ENCODE results near the gene CDH7.
A peak's percentile ranks its signal among the peaks of the same experiment; 100 is the strongest.

CDH7 gene

GRCh38 chr18:65721619-65722018, 29.2 kb upstream of the CDH7 start:
- DNase-seq = no peak
- Histone ChIP-seq H3K4me3 (ENCODE audit: insufficient read depth in 1 of 2, low read depth in 1 of 2, low read length in 2 of 2) (no peak overlapping the region), H2BK12ac (ENCODE audit: low read length in 2 of 2) (no peak overlapping the region), H4K8ac (ENCODE audit: low read length) (no peak overlapping the region), H3K9me3 (ENCODE audit: control insufficient read depth, low read length) (peaks cover 11% of the 10 kb centered on the region), H3K36me3 (ENCODE audit: control insufficient read depth in 1 of 2, insufficient read depth in 2 of 2, low read depth in 1 of 2, low read length in 2 of 2) (no peaks in the 10 kb centered on the region), H3K23ac (ENCODE audit: low read length in 2 of 2) (no peak overlapping the region), H2AFZ (ENCODE audit: low read depth, low read length) (no peak overlapping the region), H3K18ac (ENCODE audit: low read depth in 1 of 2, low read length in 2 of 2) (no peak overlapping the region), H3K27ac (ENCODE audit: low read length, poor library complexity, severe bottlenecking) (no peak overlapping the region), H2BK5ac (ENCODE audit: low read depth, low read length, poor library complexity, severe bottlenecking) (no peak overlapping the region), H3K9ac (ENCODE audit: low read length) (no peak overlapping the region), H3K27me3 (ENCODE audit: control insufficient read depth in 1 of 2, insufficient read depth in 1 of 2, low read length in 2 of 2) (no peaks in the 10 kb centered on the region), H3K4me1 (ENCODE audit: control insufficient read depth, insufficient read depth, low read depth, low read length) (no peaks in the 10 kb centered on the region), H3K14ac (ENCODE audit: low read length in 2 of 2) (no peak overlapping the region), H3K4ac (ENCODE audit: low read depth in 1 of 2, low read length in 2 of 2) (no peak overlapping the region), H2BK15ac (ENCODE audit: low read depth, poor library complexity, severe bottlenecking) (no peak overlapping the region), H3K79me1 (replicated peaks; ENCODE audit: low read length, poor library complexity, severe bottlenecking) (no peaks in the 10 kb centered on the region), H3K4me2 (ENCODE audit: low read length, poor library complexity, severe bottlenecking) (no peak overlapping the region), H2AK5ac (ENCODE audit: low read length, severe bottlenecking) (no peak overlapping the region), H4K91ac (ENCODE audit: low read length) (no peak overlapping the region), H2BK120ac (ENCODE audit: low read depth, low read length) (no peak overlapping the region)
- WGBS = no CpG with 5 or more reads among the region's 3 CpGs

GRCh38 chr18:65725251-65726050, 25.4 kb upstream of the CDH7 start:
- no peak overlapping the region for H4K8ac ChIP-seq (ENCODE audit: low read length)
- no peak overlapping the region for H2AK5ac ChIP-seq (ENCODE audit: low read length, severe bottlenecking)
- H3K9ac ChIP-seq (ENCODE audit: low read length) = no peak overlapping the region
- H3K4me3 ChIP-seq (ENCODE audit: insufficient read depth in 1 of 2, low read depth in 1 of 2, low read length in 2 of 2) = no peak overlapping the region
- DNase-seq = peak; percentile 1
- H3K27me3 ChIP-seq (ENCODE audit: control insufficient read depth in 1 of 2, insufficient read depth in 1 of 2, low read length in 2 of 2) = no peaks in the 10 kb centered on the region
- H3K23ac ChIP-seq (ENCODE audit: low read length in 2 of 2) = no peak overlapping the region
- H3K14ac ChIP-seq (ENCODE audit: low read length in 2 of 2) = no peak overlapping the region
- H3K4me1 ChIP-seq (ENCODE audit: control insufficient read depth, insufficient read depth, low read depth, low read length) = no peaks in the 10 kb centered on the region
- 29% methylated on average over 5 of the region's 9 CpGs for WGBS
- H2BK12ac ChIP-seq (ENCODE audit: low read length in 2 of 2) = no peak overlapping the region
- no peaks in the 10 kb centered on the region for H3K79me1 ChIP-seq (replicated peaks; ENCODE audit: low read length, poor library complexity, severe bottlenecking)
- H2BK15ac ChIP-seq (ENCODE audit: low read depth, poor library complexity, severe bottlenecking) = no peak overlapping the region
- no peak overlapping the region for H2AFZ ChIP-seq (ENCODE audit: low read depth, low read length)
- H3K4me2 ChIP-seq (ENCODE audit: low read length, poor library complexity, severe bottlenecking) = no peak overlapping the region
- no peak overlapping the region for H4K91ac ChIP-seq (ENCODE audit: low read length)
- no peak overlapping the region for H3K27ac ChIP-seq (ENCODE audit: low read length, poor library complexity, severe bottlenecking)
- no peak overlapping the region for H3K18ac ChIP-seq (ENCODE audit: low read depth in 1 of 2, low read length in 2 of 2)
- H3K4ac ChIP-seq (ENCODE audit: low read depth in 1 of 2, low read length in 2 of 2) = no peak overlapping the region
- no peaks in the 10 kb centered on the region for H3K36me3 ChIP-seq (ENCODE audit: control insufficient read depth in 1 of 2, insufficient read depth in 2 of 2, low read depth in 1 of 2, low read length in 2 of 2)
- peaks cover 2% of the 10 kb centered on the region for H3K9me3 ChIP-seq (ENCODE audit: control insufficient read depth, low read length)
- no peak overlapping the region for H2BK120ac ChIP-seq (ENCODE audit: low read depth, low read length)
- no peak overlapping the region for H2BK5ac ChIP-seq (ENCODE audit: low read depth, low read length, poor library complexity, severe bottlenecking)

- no peak overlapping the region for H3K4me2 ChIP-seq (ENCODE audit: low read length, poor library complexity, severe bottlenecking)
- no peak overlapping the region for H4K91ac ChIP-seq (ENCODE audit: low read length)
- no peaks in the 10 kb centered on the region for H3K9me3 ChIP-seq (ENCODE audit: control insufficient read depth, low read length)
- H2AFZ ChIP-seq (ENCODE audit: low read depth, low read length) = no peak overlapping the region
- no peak overlapping the region for H2AK5ac ChIP-seq (ENCODE audit: low read length, severe bottlenecking)
- no peak overlapping the region for H2BK12ac ChIP-seq (ENCODE audit: low read length in 2 of 2)
- no peak overlapping the region for H3K9ac ChIP-seq (ENCODE audit: low read length)
- no peaks in the 10 kb centered on the region for H3K36me3 ChIP-seq (ENCODE audit: control insufficient read depth in 1 of 2, insufficient read depth in 2 of 2, low read depth in 1 of 2, low read length in 2 of 2)
- H3K27me3 ChIP-seq (ENCODE audit: control insufficient read depth in 1 of 2, insufficient read depth in 1 of 2, low read length in 2 of 2) = no peaks in the 10 kb centered on the region
- no peak overlapping the region for H2BK120ac ChIP-seq (ENCODE audit: low read depth, low read length)
- no peak overlapping the region for H2BK15ac ChIP-seq (ENCODE audit: low read depth, poor library complexity, severe bottlenecking)
- no peak overlapping the region for H4K8ac ChIP-seq (ENCODE audit: low read length)
- no peak overlapping the region for H3K23ac ChIP-seq (ENCODE audit: low read length in 2 of 2)
- 93% methylated on average over 3 of the region's 3 CpGs for WGBS
- H3K4ac ChIP-seq (ENCODE audit: low read depth in 1 of 2, low read length in 2 of 2) = no peak overlapping the region
- DNase-seq = no peak
- no peak overlapping the region for H3K18ac ChIP-seq (ENCODE audit: low read depth in 1 of 2, low read length in 2 of 2)
- no peaks in the 10 kb centered on the region for H3K79me1 ChIP-seq (replicated peaks; ENCODE audit: low read length, poor library complexity, severe bottlenecking)
- no peak overlapping the region for H3K4me3 ChIP-seq (ENCODE audit: insufficient read depth in 1 of 2, low read depth in 1 of 2, low read length in 2 of 2)
- no peak overlapping the region for H2BK5ac ChIP-seq (ENCODE audit: low read depth, low read length, poor library complexity, severe bottlenecking)
- no peak overlapping the region for H3K27ac ChIP-seq (ENCODE audit: low read length, poor library complexity, severe bottlenecking)
- no peaks in the 10 kb centered on the region for H3K4me1 ChIP-seq (ENCODE audit: control insufficient read depth, insufficient read depth, low read depth, low read length)
- no peak overlapping the region for H3K14ac ChIP-seq (ENCODE audit: low read length in 2 of 2)
Observed at GRCh38 chr18:65735155-65735554, 15.7 kb upstream of the CDH7 start.

GRCh38 chr18:65737471-65737955, 13.3 kb upstream of the CDH7 start:
- Histone ChIP-seq H3K27me3 (ENCODE audit: control insufficient read depth in 1 of 2, insufficient read depth in 1 of 2, low read length in 2 of 2) (no peaks in the 10 kb centered on the region), H3K36me3 (ENCODE audit: control insufficient read depth in 1 of 2, insufficient read depth in 2 of 2, low read depth in 1 of 2, low read length in 2 of 2) (no peaks in the 10 kb centered on the region), H2BK5ac (ENCODE audit: low read depth, low read length, poor library complexity, severe bottlenecking) (no peak overlapping the region), H3K9ac (ENCODE audit: low read length) (no peak overlapping the region), H3K4ac (ENCODE audit: low read depth in 1 of 2, low read length in 2 of 2) (no peak overlapping the region), H4K8ac (ENCODE audit: low read length) (no peak overlapping the region), H2BK15ac (ENCODE audit: low read depth, poor library complexity, severe bottlenecking) (no peak overlapping the region), H3K4me3 (ENCODE audit: insufficient read depth in 1 of 2, low read depth in 1 of 2, low read length in 2 of 2) (no peak overlapping the region), H3K4me2 (ENCODE audit: low read length, poor library complexity, severe bottlenecking) (no peak overlapping the region), H2AFZ (ENCODE audit: low read depth, low read length) (no peak overlapping the region), H2BK120ac (ENCODE audit: low read depth, low read length) (no peak overlapping the region), H3K4me1 (ENCODE audit: control insufficient read depth, insufficient read depth, low read depth, low read length) (no peaks in the 10 kb centered on the region), H4K91ac (ENCODE audit: low read length) (peak overlapping the region; percentile 27), H3K23ac (ENCODE audit: low read length in 2 of 2) (no peak overlapping the region), H3K9me3 (ENCODE audit: control insufficient read depth, low read length) (no peaks in the 10 kb centered on the region), H3K14ac (ENCODE audit: low read length in 2 of 2) (no peak overlapping the region), H3K79me1 (replicated peaks; ENCODE audit: low read length, poor library complexity, severe bottlenecking) (no peaks in the 10 kb centered on the region), H3K18ac (ENCODE audit: low read depth in 1 of 2, low read length in 2 of 2) (no peak overlapping the region), H2AK5ac (ENCODE audit: low read length, severe bottlenecking) (no peak overlapping the region), H3K27ac (ENCODE audit: low read length, poor library complexity, severe bottlenecking) (no peak overlapping the region), H2BK12ac (ENCODE audit: low read length in 2 of 2) (no peak overlapping the region)
- no peak for DNase-seq
- WGBS = 62% methylated on average over 2 of the region's 2 CpGs

Data from mesenchymal stem cell (in vitro differentiated cells and primary cell).